Measurements from ENCODE around the gene ZBTB25.

GRCh38 chr14:64440494-64440893, 63.1 kb downstream of the ZBTB25 start:
- no peak for TF ChIP-seq POLR2A (IDR thresholded peaks at IDR 0.05; ENCODE audit: low read length)
- TF ChIP-seq GATA1 (IDR thresholded peaks at IDR 0.05; ENCODE audit: low read depth, low read length) = no peak

Measured in erythroblast (primary cell).